ENCODE results near the gene GOLT1A. TPM values are rescaled to one million over a fixed set of nuclear protein-coding genes. Genes with fewer than 3 reads are reported as not detected.

The GOLT1A gene
- total and polyA plus RNA-seq, 2 of the 8 experiments (the other 6 are each of a cell fraction or from before 2014, with no cell fraction given): 7.5 to 8.5 TPM

GRCh38 chr1:204259782-204260181 lies 46.0 kb upstream of the GOLT1A start:
- ChIA-PET POLR2A (ENCODE audit: partially characterized antibody) (no interaction called here), CTCF (ENCODE audit: partially characterized antibody) (interaction anchor here (0.6 to 19.1 kb wide), 13 partner anchors 9 to 1476 kb away, joined by 3 to 335 read pairs (median 31); partner anchors contain the start of genes GOLT1A and PLEKHA6)
- no peak overlapping the region for H3K27ac ChIP-seq (ENCODE audit: low read depth, low read length)
- TF ChIP-seq CBX5 (IDR thresholded peaks at IDR 0.05; ENCODE audit: low read depth, low read length): no peak
- TF ChIP-seq ASH2L (IDR thresholded peaks at IDR 0.05; ENCODE audit: low read length): no peak
- TF ChIP-seq SAP30 (IDR thresholded peaks at IDR 0.05; ENCODE audit: insufficient read depth, insufficient replicate concordance, low read length): no peak
- no peak for TF ChIP-seq ATF3 (IDR thresholded peaks at IDR 0.05; ENCODE audit: insufficient read depth, low read depth, low read length)
- TF ChIP-seq EP300 (IDR thresholded peaks at IDR 0.05; ENCODE audit: borderline replicate concordance in 1 of 2, low read depth in 2 of 2, low read length in 2 of 2): no peak
- TF ChIP-seq BCL11A (IDR thresholded peaks at IDR 0.05; ENCODE audit: low read depth in 2 of 2, low read length in 2 of 2): no peak
- TF ChIP-seq JUND (IDR thresholded peaks at IDR 0.05; ENCODE audit: low read length): no peak
- no peak for TF ChIP-seq SIX5 (IDR thresholded peaks at IDR 0.05; ENCODE audit: low read depth, low read length)
- TF ChIP-seq CTCF (IDR thresholded peaks at IDR 0.05; ENCODE audit: control extremely low read depth in 1 of 3, insufficient read depth in 1 of 3, low read depth in 1 of 3, low read length in 3 of 3): no peak
- TF ChIP-seq CBX8 (IDR thresholded peaks at IDR 0.05; ENCODE audit: borderline replicate concordance, low read depth, low read length): no peak
- no peak for TF ChIP-seq SRF (IDR thresholded peaks at IDR 0.05; ENCODE audit: low read depth, low read length)

More at GRCh38 chr1:204259782-204260181, 46.0 kb upstream of the GOLT1A start:
- FAIRE-seq (no peak), DNase-seq (ENCODE audit: low read depth in 1 of 2, low spot score in 2 of 2) (no peak)
- H3K79me2 ChIP-seq (ENCODE audit: control insufficient read depth in 1 of 2, insufficient read depth in 2 of 2, low read length in 2 of 2): no peaks in the 10 kb centered on the region
- H3K4me2 ChIP-seq (ENCODE audit: insufficient read depth in 1 of 2, low read depth in 2 of 2, low read length in 2 of 2): no peak overlapping the region
- no peak overlapping the region for H2AFZ ChIP-seq (ENCODE audit: low read length)
- H3K23me2 ChIP-seq (ENCODE audit: low read depth, low read length): no peaks in the 10 kb centered on the region
- H4K91ac ChIP-seq (replicated peaks; ENCODE audit: insufficient read length, low read length): no peak overlapping the region
- peaks cover 0 to 4% (median 0%) of the 10 kb centered on the region in 4 experiments; a peak in 1 of 8 replicates for H3K36me3 ChIP-seq (ENCODE audit: control insufficient read depth in 2 of 4, insufficient read depth in 4 of 4, low read length in 3 of 4)
- H3K4me3 ChIP-seq (ENCODE audit: extremely low read depth in 1 of 4, insufficient read depth in 2 of 4, low read depth in 3 of 4, low read length in 4 of 4): no peak overlapping the region
- no peak overlapping the region for H2BK15ac ChIP-seq (ENCODE audit: low read length)
- H3K18ac ChIP-seq (ENCODE audit: extremely low read depth, low read length): no peak overlapping the region
- H4K5ac ChIP-seq (ENCODE audit: insufficient read length, low read depth, low read length): no peak overlapping the region
- H2BK12ac ChIP-seq (ENCODE audit: low read depth, low read length): no peak overlapping the region
- no peak overlapping the region for H3K56ac ChIP-seq (replicated peaks; ENCODE audit: insufficient read length, low read depth, low read length)
- no peaks in the 10 kb centered on the region for H4K20me1 ChIP-seq (replicated peaks in 1 of 2; ENCODE audit: control insufficient read depth in 1 of 2, insufficient read depth in 2 of 2, low read length in 2 of 2)
- H2BK120ac ChIP-seq (replicated peaks; ENCODE audit: low read depth, low read length): no peak overlapping the region
- H3K23ac ChIP-seq (ENCODE audit: insufficient read length): no peak overlapping the region
- no peaks in the 10 kb centered on the region for H3K27me3 ChIP-seq (replicated peaks in 1 of 4; ENCODE audit: control insufficient read depth in 3 of 4, extremely low read depth in 1 of 4, insufficient read depth in 3 of 4, low read length in 3 of 4)
- 85% methylated on average over 5 of the region's 5 CpGs; no CpG with 5 or more reads in 1 of the 2 experiments for WGBS, 2 experiments (ENCODE audit: extremely low coverage in 1 of 2, insufficient coverage in 1 of 2, insufficient read length in 1 of 2, insufficient replicate concordance in 2 of 2, low coverage in 1 of 2, low lambda C conversion rate in 2 of 2, missing lambda C conversion rate in 1 of 2)
- no peaks in the 10 kb centered on the region for H3K9me3 ChIP-seq (ENCODE audit: insufficient read depth in 2 of 2, low read depth in 1 of 2, low read length in 1 of 2)
- peaks cover 8 to 18% (median 13%) of the 10 kb centered on the region in 4 experiments for H3K4me1 ChIP-seq (replicated peaks in 1 of 4; ENCODE audit: control insufficient read depth in 3 of 4, insufficient read depth in 4 of 4, low read length in 3 of 4)
- H3K14ac ChIP-seq (ENCODE audit: insufficient read length): no peak overlapping the region
- H2BK5ac ChIP-seq (ENCODE audit: low read depth, low read length): no peak overlapping the region
- H2BK20ac ChIP-seq (ENCODE audit: low read length): no peak overlapping the region
- no peak overlapping the region for H4K8ac ChIP-seq (ENCODE audit: extremely low read depth, insufficient read depth, low read length)
- H3K4ac ChIP-seq (replicated peaks; ENCODE audit: insufficient read length, low read depth, low read length): no peak overlapping the region
- H3K79me1 ChIP-seq (ENCODE audit: low read depth, low read length): no peaks in the 10 kb centered on the region
- no peak overlapping the region for H2AK5ac ChIP-seq (ENCODE audit: low read depth, low read length)
- H3K9ac ChIP-seq (replicated peaks in 1 of 4; ENCODE audit: extremely low read depth in 1 of 4, low read depth in 3 of 4, low read length in 3 of 4): no peak overlapping the region
